COLO668 (cell line): Measurements from ENCODE around the gene MYH15.

ENCODE experiments used
- DNase-seq: peaks from one replicate; lab custom pipeline; 2025; ENCODE audit not compliant: unreplicated experiment; lab: John Stamatoyannopoulos, UW

Gene MYH15

GRCh38 chr3:108510496-108510895, at the start of gene MYH15:
MYH15 (minus strand) TSS chr3:108510596; CDS start chr3:108510530, 66 bp downstream.
- no peak for DNase-seq

GRCh38 chr3:108555966-108556581, 45.7 kb upstream of the MYH15 start:
- no peak for DNase-seq

- DNase-seq: no peak
These were observed 44.6 kb upstream of the MYH15 start for GRCh38 chr3:108554913-108555571.

DNA sequence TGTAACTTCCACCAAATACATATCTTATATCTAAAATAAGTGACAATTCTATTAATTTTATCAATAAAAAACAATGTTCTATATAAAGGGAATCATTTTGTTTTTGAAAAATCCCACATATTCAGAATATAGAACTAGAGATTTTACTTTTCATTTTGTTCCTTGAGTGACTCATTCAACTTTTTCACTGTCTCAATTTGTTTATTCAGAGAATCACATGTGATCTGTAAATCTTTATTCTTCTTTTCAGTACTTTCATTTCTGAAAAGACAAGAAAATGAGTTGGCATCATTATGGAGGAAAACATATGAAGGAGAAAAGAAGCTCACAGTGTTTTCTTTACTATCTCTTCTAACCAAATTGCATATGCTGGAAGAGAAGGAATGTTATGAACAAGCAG, 43.8 kb upstream of the MYH15 start:
- no peak for DNase-seq

- DNase-seq: no peak
These were observed 42.1 kb upstream of the MYH15 start for GRCh38 chr3:108552267-108553159.

DNA sequence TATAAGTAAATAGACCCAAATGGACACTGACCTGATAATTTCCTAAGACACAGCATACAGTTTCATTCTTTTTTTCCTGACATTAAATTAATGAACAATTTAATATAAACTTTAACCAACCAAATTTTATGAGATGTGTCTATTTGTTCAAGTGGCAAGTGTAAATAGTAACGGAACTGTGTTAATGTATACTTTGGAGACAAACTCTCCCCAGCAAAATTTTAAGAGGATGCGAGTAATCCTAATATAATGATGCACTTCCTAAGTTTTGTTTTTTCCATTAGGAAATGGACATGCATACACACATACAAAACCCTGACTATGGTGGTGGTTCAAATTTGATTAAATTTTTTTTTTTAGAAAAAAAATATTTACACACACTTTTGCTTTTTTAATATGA, 38.5 kb upstream of the MYH15 start:
- no peak for DNase-seq

DNA sequence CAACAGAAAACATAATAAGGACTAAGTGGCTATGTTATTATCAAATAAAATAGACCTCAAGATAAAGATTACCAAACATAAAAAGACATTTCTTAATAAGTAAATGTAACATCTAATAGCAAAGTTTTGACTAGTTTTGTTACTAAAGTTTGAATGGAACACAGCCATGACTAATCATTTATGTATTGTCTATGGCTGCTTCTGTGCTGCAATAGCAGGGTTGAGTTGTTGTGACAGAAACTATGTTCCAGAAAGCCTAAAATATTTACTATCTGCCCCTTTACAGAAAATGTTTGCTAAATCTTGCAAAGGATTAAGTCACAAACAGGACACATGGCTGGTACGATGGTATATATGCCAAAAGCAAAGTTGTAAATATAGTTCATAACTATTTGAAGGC, 37.9 kb upstream of the MYH15 start:
- no peak for DNase-seq

GRCh38 chr3:108546692-108547091, 36.3 kb upstream of the MYH15 start:
- no peak for DNase-seq

- no peak for DNase-seq
These were observed 35.9 kb upstream of the MYH15 start for GRCh38 chr3:108546247-108546646.

GRCh38 chr3:108538083-108538482, 27.7 kb upstream of the MYH15 start:
- no peak for DNase-seq

GRCh38 chr3:108528459-108529252, 18.3 kb upstream of the MYH15 start:
- DNase-seq: no peak

GRCh38 chr3:108527817-108528216, 17.4 kb upstream of the MYH15 start:
- DNase-seq: no peak

DNA sequence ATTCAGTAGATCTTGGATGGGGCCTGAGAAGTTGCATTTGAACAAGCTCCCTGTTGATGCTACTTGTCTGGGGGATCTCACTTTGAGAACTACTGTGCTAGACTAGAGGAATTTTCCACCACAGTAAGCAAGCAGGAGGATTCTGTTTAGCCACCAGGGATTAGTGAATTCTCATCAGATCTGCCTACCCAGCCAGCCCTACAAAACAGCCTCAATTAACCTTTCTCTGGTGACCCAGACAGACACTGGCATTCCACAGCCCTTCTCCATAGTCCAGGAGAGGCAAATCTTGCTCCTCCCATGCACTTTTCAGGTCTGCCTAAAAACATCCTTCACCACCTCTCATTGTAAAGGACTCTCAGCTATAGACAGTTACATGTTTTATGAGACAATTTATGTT, 16.7 kb upstream of the MYH15 start:
- DNase-seq: no peak

- DNase-seq: no peak
These were observed 15.6 kb upstream of the MYH15 start for GRCh38 chr3:108525971-108526370.

DNA sequence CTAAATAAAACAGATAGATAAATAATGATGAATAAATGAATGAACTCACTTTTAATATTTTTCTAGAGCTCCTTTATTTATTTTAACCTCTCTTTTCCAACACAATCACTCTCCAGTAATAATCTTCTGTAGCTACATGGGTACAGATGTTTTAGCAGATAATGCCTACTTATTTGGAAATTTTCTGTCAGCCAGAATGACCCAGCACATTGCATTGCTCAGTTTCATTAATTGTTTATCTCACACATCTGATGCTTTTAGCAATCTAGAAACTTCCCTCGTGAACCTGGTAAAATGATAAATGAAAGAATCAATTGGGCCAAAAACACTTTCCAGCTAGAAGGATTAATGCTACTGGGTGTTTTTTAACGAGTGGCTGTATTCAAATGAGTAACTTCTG, 14.9 kb upstream of the MYH15 start:
- no peak for DNase-seq

DNA sequence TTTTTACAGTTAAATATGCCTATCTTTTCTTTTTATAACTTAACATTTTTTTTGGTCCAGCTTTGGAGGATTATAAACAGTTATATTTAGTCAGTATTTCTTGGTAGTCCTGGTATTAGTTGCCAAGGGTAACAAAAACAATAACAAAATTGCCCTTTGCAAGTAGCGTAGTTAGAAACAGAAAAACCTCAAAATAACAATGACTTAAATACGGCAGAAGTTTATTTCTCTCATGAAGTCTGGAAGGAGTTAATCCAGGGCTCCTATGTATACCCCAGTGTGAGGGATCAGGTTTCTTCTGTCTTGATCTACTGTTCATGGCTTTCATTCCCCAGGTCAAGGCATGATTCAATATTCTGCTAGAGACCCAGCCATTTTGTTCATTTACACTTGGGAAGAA, 14.1 kb upstream of the MYH15 start:
- DNase-seq: no peak

DNA sequence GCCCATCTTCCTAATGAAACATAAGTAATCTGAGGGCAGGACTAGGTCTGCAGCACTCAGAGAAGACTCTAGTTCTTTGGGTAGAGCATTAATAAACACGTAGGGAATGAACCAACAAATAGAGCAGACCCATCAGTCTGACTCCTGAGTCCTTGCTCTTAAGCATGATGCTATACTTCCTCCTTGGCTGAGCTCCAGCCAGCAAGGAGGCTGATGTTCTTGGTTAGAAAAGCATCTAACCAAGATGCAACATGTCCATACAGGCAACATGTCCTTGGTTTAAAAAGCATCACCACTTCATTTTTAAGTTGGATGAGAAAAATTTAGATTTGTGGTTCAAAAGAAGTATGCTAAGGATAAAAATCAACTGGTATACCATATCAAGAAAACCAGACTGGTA, 8.5 kb upstream of the MYH15 start:
- no peak for DNase-seq

- DNase-seq: no peak
These were observed 6.5 kb upstream of the MYH15 start for GRCh38 chr3:108516881-108517280.

GRCh38 chr3:108513961-108514360, 3.6 kb upstream of the MYH15 start:
- no peak for DNase-seq

GRCh38 chr3:108512671-108513070, 2.3 kb upstream of the MYH15 start:
- DNase-seq: no peak

DNA sequence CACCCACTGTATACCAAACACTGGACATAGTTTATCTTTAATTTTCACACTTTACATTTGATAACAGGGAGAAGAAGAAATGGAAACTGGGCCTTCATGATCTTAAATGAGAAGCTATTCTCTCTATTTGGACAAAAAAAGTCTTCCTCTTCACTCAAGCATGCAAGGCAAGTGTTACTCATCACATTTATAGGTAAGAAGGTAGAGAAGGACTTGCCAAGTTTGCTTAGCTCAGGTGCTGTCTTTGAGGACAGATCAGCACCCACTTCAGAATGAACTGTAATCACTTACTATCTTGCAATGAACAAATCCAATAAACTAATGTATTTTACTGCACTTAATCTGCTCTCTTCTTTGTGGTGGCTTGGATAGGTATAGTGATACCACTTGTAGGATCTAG, 1.1 kb upstream of the MYH15 start:
- DNase-seq: no peak
